HCT116 (cell line): Measurements from ENCODE around the gene EPB41L4A. TPM values are rescaled to one million over a fixed set of nuclear protein-coding genes. Genes with fewer than 3 reads are reported as not detected.

Experiments
- ATAC-seq: fragments of 200-7000 bp; cut with Tn5 transposase; 2 replicates; pipeline ENCODE4 v1.9.1; 2020; ENCODE audit warnings: mild to moderate bottlenecking, moderate library complexity
- BruUV-seq: library from RNA; stranded (reverse); fragments of 400-500 nt; replicated peaks from 2 replicates; lab custom pipeline; 2021; lab: Mats Ljungman, UMichigan
- CTCF ChIA-PET: fragments of 300-600 bp; sonication (Branson Sonifier 250); formaldehyde crosslinking; loops from one replicate; lab custom pipeline; 2021; ENCODE audit warnings: antibody characterized with exemption; lab: Charles Lee
- POLR2A ChIA-PET: fragments of 300-600, 350-600 bp; sonication (Branson Sonifier 250); formaldehyde crosslinking; loops from one replicate; lab custom pipeline; 2021; ENCODE audit warnings: antibody characterized with exemption; lab: Charles Lee
- RAD21 ChIA-PET, 2 experiments: fragments of 300-600 bp; sonication (Branson Sonifier 250); formaldehyde crosslinking; loops; one replicate each; lab custom pipeline; 2023; ENCODE audit warnings: low total read pairs in 2 of 2; ENCODE audit not compliant: uncharacterized antibody in 2 of 2, unreplicated experiment in 2 of 2, low non-redundant PET in 1 of 2; lab: Charles Lee
- DNase-seq: peaks from one replicate; pipeline ENCODE4 v3.0.0-alpha.2; 2010; ENCODE audit warnings: low read depth, low spot score
- H2AFZ ChIP-seq: fragments of 200-600 bp; shearing (Covaris generic), sonication (generic); 2 replicates; pipeline ENCODE4 v1.6.1; 2017; ENCODE audit warnings: low read depth, mixed run types, mixed read lengths, antibody characterized with exemption, low read length; ENCODE audit not compliant: poor library complexity, severe bottlenecking
- H3K27ac ChIP-seq: 2 replicates; pipeline ENCODE4 v1.5.1; 2012; ENCODE audit warnings: low read depth, low read length
- H3K27me3 ChIP-seq: fragments of 200-600 bp; sonication (generic); 2 replicates; pipeline ENCODE4 v1.6.1; 2016; ENCODE audit warnings: mixed run types, low read length, mixed read lengths; ENCODE audit not compliant: insufficient read depth
- H3K36me3 ChIP-seq, 2 experiments: fragments of 200-500 bp in 1 of 2; fragments of 200-600 bp in 1 of 2; sonication (Bioruptor generic) in 1 of 2; sonication (generic) in 1 of 2; 2 replicates each; pipeline versions ENCODE4 v1.5.1 to v1.6.1; 2014 to 2016; ENCODE audit warnings: low read length in 2 of 2, inconsistent platforms in 1 of 2, mixed read lengths in 1 of 2, mixed run types in 1 of 2; ENCODE audit not compliant: insufficient read depth in 2 of 2, control insufficient read depth in 1 of 2
- H3K4me1 ChIP-seq, 2 experiments: fragments of 200-600 bp in 1 of 2; sonication (generic) in 1 of 2; 2 replicates each; pipeline versions ENCODE4 v1.5.1 to v1.6.1; 2012 to 2017; ENCODE audit warnings: low read length in 2 of 2, inconsistent platforms in 1 of 2, mild to moderate bottlenecking in 1 of 2, mixed read lengths in 1 of 2, mixed run types in 1 of 2, moderate library complexity in 1 of 2; ENCODE audit not compliant: insufficient read depth in 2 of 2, control insufficient read depth in 1 of 2
- H3K4me2 ChIP-seq: fragments of 200-600 bp; sonication (generic); 2 replicates; pipeline ENCODE4 v1.6.1; 2017; ENCODE audit warnings: mixed run types, low read length, mixed read lengths
- H3K4me3 ChIP-seq, 2 experiments: fragments of 200-600 bp in 1 of 2; sonication (generic) in 1 of 2; replicated peaks in 1 of 2; 2 replicates each; pipeline ENCODE4 v1.5.1; 2011 to 2016; ENCODE audit warnings: low read length in 2 of 2, control low read depth in 1 of 2, low read depth in 1 of 2, mild to moderate bottlenecking in 1 of 2, mixed read lengths in 1 of 2, mixed run types in 1 of 2
- H3K79me2 ChIP-seq: fragments of 200-600 bp; sonication (generic); 2 replicates; pipeline ENCODE4 v1.6.1; 2017; ENCODE audit warnings: mild to moderate bottlenecking, mixed run types, low read length, moderate library complexity, mixed read lengths; ENCODE audit not compliant: insufficient read depth
- H3K9ac ChIP-seq: fragments of 200-600 bp; sonication (generic); 2 replicates; pipeline ENCODE4 v1.6.1; 2016; ENCODE audit warnings: low read length, mixed read lengths
- H3K9me2 ChIP-seq: fragments of 200-600 bp; sonication (generic), shearing (Covaris generic); 2 replicates; pipeline ENCODE4 v1.6.1; 2017; ENCODE audit warnings: mixed run types, mild to moderate bottlenecking, moderate library complexity; ENCODE audit not compliant: insufficient read depth
- H3K9me3 ChIP-seq, 2 experiments: fragments of 200-500 bp in 1 of 2; fragments of 200-600 bp in 1 of 2; sonication (Bioruptor generic) in 1 of 2; sonication (generic) in 1 of 2; 2 replicates each; pipeline ENCODE4 v1.6.1; 2014 to 2017; ENCODE audit warnings: low read length in 2 of 2, mixed read lengths in 2 of 2, inconsistent platforms in 1 of 2, low read depth in 1 of 2, mild to moderate bottlenecking in 1 of 2, mixed run types in 1 of 2, moderate library complexity in 1 of 2; ENCODE audit not compliant: control insufficient read depth in 1 of 2, insufficient read depth in 1 of 2
- H4K20me1 ChIP-seq: fragments of 200-600 bp; sonication (generic), shearing (Covaris generic); 2 replicates; pipeline ENCODE4 v1.6.1; 2017; ENCODE audit warnings: mixed run types, mild to moderate bottlenecking, moderate library complexity; ENCODE audit not compliant: insufficient read depth
- CEBPB ChIP-seq: IDR thresholded peaks from 2 replicates; pipeline ENCODE4 v1.6.1; 2012; ENCODE audit warnings: low read depth
- EGR1 ChIP-seq: IDR thresholded peaks from 2 replicates; pipeline ENCODE4 v1.6.1; 2012; ENCODE audit warnings: low read depth
- ELF1 ChIP-seq: IDR thresholded peaks from 2 replicates; pipeline ENCODE4 v1.6.1; 2012; ENCODE audit warnings: low read depth, borderline replicate concordance
- EZH2 ChIP-seq: fragments of 200-600 bp; sonication (generic); IDR thresholded peaks from 2 replicates; pipeline ENCODE4 v1.6.1; 2017; ENCODE audit warnings: antibody characterized with exemption, mixed run types
- JUND ChIP-seq: IDR thresholded peaks from 2 replicates; pipeline ENCODE4 v1.6.1; 2012
- RAD21 ChIP-seq: IDR thresholded peaks from 2 replicates; pipeline ENCODE4 v1.6.1; 2012; ENCODE audit warnings: low read depth, mild to moderate bottlenecking
- REST ChIP-seq: IDR thresholded peaks from 2 replicates; pipeline ENCODE4 v1.6.1; 2012; ENCODE audit warnings: low read depth
- SIN3A ChIP-seq: IDR thresholded peaks from 2 replicates; pipeline ENCODE4 v1.6.1; 2012; ENCODE audit warnings: low read depth
- TCF7L2 ChIP-seq: IDR thresholded peaks from 2 replicates; pipeline ENCODE4 v1.7.0; 2011; ENCODE audit warnings: borderline replicate concordance, inconsistent platforms; ENCODE audit not compliant: insufficient read depth, insufficient read length; ENCODE audit errors: extremely low read depth
- YY1 ChIP-seq: IDR thresholded peaks from 2 replicates; pipeline ENCODE4 v1.6.1; 2011; ENCODE audit warnings: low read length, low read depth, moderate library complexity, mild to moderate bottlenecking; ENCODE audit not compliant: insufficient replicate concordance; ENCODE audit errors: extremely low read depth
- ZBTB33 ChIP-seq: IDR thresholded peaks from 2 replicates; pipeline ENCODE4 v1.6.1; 2011; ENCODE audit warnings: mild to moderate bottlenecking, low read length, moderate library complexity; ENCODE audit not compliant: insufficient replicate concordance; ENCODE audit errors: extremely low read depth
- ZNF274 ChIP-seq: fragments of 200-500 bp; sonication (Bioruptor generic); IDR thresholded peaks from 2 replicates; pipeline ENCODE4 v1.6.1; 2014; ENCODE audit warnings: mild to moderate bottlenecking, low read depth, low read length, inconsistent platforms
- intact Hi-C: fragments of 100-400 bp; cut with micrococcal nuclease; formaldehyde crosslinking; loops from 2 replicates; pipeline ENCODE4 v1.10.0; 2022
- total RNA-seq: library from RNA; stranded (reverse); gene quantifications from one replicate; pipeline ENCODE4 v1.2.1, GENCODE V29; 2021; ENCODE audit not compliant: unreplicated experiment

The EPB41L4A gene
- total RNA-seq, 1 experiment from 2014 or later = 2.8 TPM

GRCh38 chr5:112371067-112371466 lies 48.0 kb downstream of the EPB41L4A start:
- POLR2A ChIA-PET = no interaction called here
- ATAC-seq = no peak
- no peak overlapping the region for H3K4me2 ChIP-seq
- no peak overlapping the region for H3K9ac ChIP-seq
- TF ChIP-seq JUND (no peak), REST (no peak), SIN3A (no peak), YY1 (no peak)
- H3K9me2 ChIP-seq = no peaks in the 10 kb centered on the region
- H4K20me1 ChIP-seq = no peaks in the 10 kb centered on the region
- intact Hi-C loops = no loop called here
- H3K9me3 ChIP-seq = no peaks in the 10 kb centered on the region
- no peaks in the 10 kb centered on the region for H3K4me1 ChIP-seq
- CTCF ChIA-PET = no interaction called here
- no peaks in the 10 kb centered on the region for H3K79me2 ChIP-seq
- H3K4me3 ChIP-seq = no peak overlapping the region
- no peak for DNase-seq
- H3K27me3 ChIP-seq = peaks cover 13% of the 10 kb centered on the region
- RAD21 ChIA-PET = no interaction called here
- H3K27ac ChIP-seq = no peak overlapping the region
- no TSS peak for BruUV-seq
- H3K36me3 ChIP-seq = no peaks in the 10 kb centered on the region
- H2AFZ ChIP-seq = no peak overlapping the region

GRCh38 chr5:112367400-112367799 lies 51.7 kb downstream of the EPB41L4A start:
- no peak overlapping the region for H3K4me2 ChIP-seq
- POLR2A ChIA-PET = no interaction called here
- H3K9ac ChIP-seq = no peak overlapping the region
- no peaks in the 10 kb centered on the region for H3K9me2 ChIP-seq
- CTCF ChIA-PET = interaction anchor here (0.6 to 1.1 kb wide), 5 partner anchors 14 to 157 kb away, joined by 3 to 6 read pairs (median 3); no protein-coding TSS in a partner anchor
- no peaks in the 10 kb centered on the region for H3K79me2 ChIP-seq
- H3K4me1 ChIP-seq = no peaks in the 10 kb centered on the region
- no peaks in the 10 kb centered on the region for H3K36me3 ChIP-seq
- RAD21 ChIA-PET = no interaction called here
- BruUV-seq = no TSS peak
- intact Hi-C loops = no loop called here
- no peak overlapping the region for H3K27ac ChIP-seq
- DNase-seq (no peak), ATAC-seq (peak; percentile 33)
- H3K4me3 ChIP-seq = no peak overlapping the region
- H3K9me3 ChIP-seq = no peaks in the 10 kb centered on the region
- H2AFZ ChIP-seq = no peak overlapping the region
- H4K20me1 ChIP-seq = no peaks in the 10 kb centered on the region
- peaks cover 10% of the 10 kb centered on the region for H3K27me3 ChIP-seq
- no peak for TF ChIP-seq TCF7L2
- no peak for TF ChIP-seq SIN3A
- TF ChIP-seq ZBTB33 = no peak
- no peak for TF ChIP-seq RAD21
- TF ChIP-seq ELF1 = no peak
- TF ChIP-seq ZNF274 = no peak
- no peak for TF ChIP-seq EZH2
- no peak for TF ChIP-seq CEBPB
- no peak for TF ChIP-seq EGR1
